NCI-H1417 treated with DMSO at 0.1 percent for 48 hours (cell line): ENCODE measurements around the gene KLHL29.

Experiments
- DNase-seq: peaks from one replicate; lab custom pipeline; 2025; lab: John Stamatoyannopoulos, UW

KLHL29 gene

GRCh38 chr2:23616630-23617029 is 231.7 kb downstream of the KLHL29 start:
- no peak for DNase-seq

- DNase-seq = no peak
Measured at GRCh38 chr2:23617167-23617810, 232.3 kb downstream of the KLHL29 start.

GRCh38 chr2:23617811-23618215 is 232.8 kb downstream of the KLHL29 start:
- no peak for DNase-seq

DNA sequence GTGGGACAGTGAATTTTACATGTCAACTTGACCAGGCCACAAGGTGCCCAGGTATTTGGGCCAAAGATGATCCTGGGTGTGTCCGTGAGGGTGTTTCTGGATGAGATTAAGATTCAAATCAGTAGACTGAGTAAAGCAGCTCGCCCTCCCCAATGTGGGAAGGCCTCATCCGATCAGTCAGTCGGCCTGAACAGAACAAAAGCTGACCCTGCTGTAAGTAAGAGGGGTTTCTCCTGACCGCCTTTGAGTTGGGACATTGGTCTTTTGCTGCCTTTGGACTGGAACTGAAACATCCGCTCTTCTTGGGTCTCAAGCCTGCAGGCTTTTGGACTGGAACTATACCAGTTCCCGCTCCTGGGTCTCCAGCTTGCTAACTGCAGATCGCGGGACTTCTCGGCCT is 233.3 kb downstream of the KLHL29 start:
- no peak for DNase-seq

DNA sequence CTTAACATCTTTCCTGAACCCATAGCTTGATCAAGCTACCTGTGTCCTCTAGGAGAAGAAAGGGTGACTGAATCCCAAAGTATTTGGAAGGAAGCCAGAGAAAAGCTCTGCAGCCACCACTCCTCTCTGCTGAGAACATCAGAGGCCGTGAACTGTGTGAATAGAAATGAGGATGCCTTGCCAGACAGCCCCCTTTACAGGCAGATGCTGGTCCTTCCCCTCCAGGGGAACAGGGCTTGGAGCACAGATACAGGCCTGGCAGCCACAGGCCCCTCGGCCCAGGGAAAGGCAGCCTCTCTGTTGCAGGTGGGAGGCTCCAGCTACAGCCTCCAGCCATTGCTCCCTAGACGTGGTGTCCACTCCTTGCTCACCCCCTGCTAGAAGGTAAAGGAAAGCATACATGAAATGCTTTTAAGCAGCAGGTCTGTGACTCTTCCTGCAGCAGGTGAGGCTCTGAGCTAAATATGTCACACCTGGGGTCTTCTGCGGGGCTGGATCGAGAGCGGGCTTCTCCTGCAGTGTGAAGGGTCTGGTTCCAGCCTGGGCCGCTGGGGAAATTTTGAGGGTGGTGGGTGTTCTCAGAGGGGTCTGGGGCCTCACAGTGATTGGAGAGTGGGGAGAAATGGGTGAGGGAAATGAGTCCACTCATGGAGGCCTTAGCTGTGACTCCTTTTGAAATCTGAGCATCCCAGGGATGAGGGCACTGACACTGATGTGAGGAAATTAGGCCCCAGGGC is 234.0 kb downstream of the KLHL29 start:
- DNase-seq = no peak

- DNase-seq = no peak
Measured at GRCh38 chr2:23619941-23620340, 235.0 kb downstream of the KLHL29 start.

GRCh38 chr2:23620841-23621341 is 235.9 kb downstream of the KLHL29 start:
- no peak for DNase-seq

DNA sequence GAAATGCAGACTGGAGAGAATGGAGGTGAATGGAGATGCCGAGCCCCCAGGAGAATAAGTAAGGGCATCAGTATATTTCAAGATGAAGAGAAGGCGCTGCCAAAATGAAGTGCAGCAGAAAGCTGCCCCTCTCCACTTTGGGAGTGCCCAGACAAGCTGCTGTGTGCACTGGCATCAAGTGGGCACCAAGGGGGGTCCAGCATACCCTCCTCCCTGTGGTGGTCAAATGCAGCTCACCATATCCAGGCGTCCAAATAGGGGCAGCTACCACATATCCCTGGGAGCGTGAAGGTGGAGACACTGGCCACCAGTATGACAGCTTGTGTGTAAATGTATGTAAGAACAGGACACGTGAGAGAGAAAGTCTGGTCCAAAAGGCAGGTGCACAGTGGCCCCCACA is 236.6 kb downstream of the KLHL29 start:
- DNase-seq = no peak

DNA sequence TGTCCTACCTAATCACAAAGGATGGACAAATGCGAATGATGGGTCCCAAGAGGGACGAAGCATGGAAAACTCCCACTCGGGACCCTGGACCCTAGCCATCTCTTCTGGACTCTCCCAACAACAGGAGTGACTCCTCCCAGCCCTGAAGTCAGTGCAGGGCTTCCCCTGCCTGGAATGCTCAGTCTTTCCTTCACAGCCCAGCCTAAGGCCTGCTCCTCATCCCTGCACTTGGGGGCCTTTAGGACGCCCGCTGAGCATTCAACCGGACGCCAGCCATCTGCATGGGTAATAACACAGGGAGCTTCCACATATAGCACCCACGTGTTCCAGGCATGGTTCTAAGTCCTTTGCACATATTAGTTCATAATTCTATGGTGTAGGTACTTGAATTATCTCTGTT is 237.5 kb downstream of the KLHL29 start:
- DNase-seq = no peak

GRCh38 chr2:23622966-23623675 is 238.1 kb downstream of the KLHL29 start:
- DNase-seq = no peak

DNA sequence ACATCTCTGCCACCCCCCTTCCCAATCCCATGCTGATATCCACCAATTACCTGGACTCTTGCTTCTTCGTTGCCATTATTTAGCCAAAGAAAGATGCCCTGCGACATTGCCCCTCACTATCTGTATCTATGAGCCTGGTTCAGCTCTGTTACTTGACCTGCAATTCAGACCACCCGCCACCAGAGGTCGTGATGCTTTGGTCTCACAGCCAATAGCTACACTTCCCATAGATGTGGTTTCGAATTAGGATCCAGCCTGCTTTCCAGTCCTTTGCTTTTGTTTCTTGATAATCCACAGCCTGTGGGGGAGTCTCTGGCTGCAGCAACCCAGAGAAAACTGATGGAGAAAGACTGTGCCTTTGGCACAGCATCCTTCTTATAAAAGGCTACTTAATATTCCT is 239.4 kb downstream of the KLHL29 start:
- DNase-seq = no peak

GRCh38 chr2:23624915-23625314 is 239.9 kb downstream of the KLHL29 start:
- DNase-seq = no peak

- DNase-seq = no peak
Measured at GRCh38 chr2:23625726-23626125, 240.7 kb downstream of the KLHL29 start.

DNA sequence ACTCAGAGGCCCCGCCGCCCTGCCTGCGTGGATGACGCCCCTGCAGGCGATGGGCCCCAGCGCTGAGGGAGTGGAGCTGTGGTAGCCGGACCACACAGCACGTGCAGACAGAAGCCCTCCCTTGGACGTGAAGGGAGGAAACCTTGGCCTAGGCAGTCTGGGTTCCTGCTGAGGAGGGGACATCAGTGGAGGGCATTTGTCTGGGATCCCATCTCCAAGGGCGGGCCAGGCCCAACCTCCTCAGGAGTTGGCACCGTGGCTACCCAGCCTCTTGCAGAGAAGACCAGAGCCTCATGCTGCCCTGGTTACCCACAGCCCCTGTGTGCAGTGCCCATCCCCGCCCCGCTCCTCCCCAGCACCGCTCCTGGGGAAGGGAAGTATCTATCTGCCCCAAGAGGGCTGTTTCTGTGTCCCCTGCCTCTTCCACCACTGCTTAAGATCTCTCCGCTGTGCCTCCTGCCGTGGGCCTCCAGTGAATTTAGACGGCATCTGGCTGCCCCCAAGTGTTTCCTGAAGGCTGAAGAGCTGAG is 241.8 kb downstream of the KLHL29 start:
- DNase-seq = no peak

DNA sequence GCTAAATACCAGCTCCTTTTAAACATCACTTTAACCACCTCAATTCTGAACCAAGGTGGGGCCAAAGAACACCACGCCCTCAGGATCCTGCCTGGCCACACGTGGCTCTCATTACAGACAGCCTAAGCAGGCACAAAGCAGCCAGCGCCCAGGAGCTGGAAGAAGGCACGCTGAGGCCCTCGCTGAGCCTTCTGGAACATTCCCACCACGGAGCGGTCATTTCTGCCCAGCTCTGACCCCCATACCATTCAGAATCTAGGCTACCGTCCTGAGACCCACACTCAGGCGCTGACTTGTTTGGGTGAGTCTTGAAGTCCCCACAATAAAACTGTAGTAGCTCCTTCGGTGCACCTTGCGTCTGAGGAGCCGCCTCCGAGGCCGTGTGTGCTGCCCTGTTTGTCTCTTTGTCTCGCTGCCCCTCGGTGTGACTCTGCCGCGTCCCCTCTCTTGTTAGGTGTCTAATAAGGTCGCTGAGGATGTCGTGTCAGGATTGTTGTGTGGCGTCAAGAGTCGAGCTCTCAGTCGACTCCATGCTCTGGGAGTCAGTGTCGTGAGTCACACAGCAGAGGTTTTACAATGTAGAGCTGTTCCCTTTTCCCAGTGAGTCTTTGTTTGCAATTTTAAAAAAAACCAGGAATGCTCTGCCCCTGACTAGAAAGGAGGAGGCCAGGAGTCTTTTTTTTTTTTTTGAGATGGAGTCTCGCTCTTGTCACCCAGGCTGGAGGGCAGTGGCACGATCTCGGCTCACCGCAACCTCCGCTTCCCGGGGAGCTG is 242.4 kb downstream of the KLHL29 start:
- DNase-seq = no peak

DNA sequence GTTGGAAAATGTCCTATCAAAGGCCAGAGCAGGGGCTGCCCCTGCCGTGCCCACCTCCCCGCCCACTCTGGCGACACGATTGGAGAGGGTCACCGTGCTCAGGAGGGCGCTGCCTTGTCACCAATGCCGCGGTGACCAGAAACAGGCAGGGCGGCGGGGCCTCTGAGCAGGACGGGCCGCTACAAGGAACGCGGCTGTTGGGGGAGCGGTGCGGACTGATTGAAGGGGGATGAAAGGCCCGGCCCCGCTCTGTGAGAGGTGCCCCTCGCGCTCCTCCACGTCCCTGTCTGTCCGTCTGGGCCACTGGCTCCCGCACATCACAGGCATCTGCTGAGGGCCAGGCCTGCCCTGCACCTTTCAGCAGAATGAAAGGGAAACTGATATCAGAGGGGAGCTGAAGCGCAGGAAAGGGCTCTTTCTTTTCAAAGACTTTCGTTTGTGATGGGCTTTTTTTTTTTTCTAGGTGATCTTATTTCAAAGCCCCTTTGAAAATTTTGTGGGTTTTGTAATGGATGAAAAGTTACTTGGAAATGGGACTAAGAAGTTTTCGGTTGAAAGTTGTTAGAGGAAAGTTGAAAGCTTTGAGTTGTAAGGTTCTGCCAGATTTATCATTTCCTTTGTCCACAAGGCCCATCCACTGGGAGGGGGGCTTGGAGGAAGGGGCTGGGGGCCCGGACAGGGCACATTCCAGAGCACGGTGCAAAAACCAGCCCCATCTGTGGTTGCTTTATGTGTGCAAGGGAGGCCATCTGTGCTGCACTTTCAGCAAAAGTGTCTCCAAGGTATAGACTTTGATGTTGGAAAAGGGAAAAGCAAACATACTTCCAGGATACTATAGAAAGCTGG is 244.2 kb downstream of the KLHL29 start:
- no peak for DNase-seq

- no peak for DNase-seq
Measured at GRCh38 chr2:23629772-23630480, 244.9 kb downstream of the KLHL29 start.

DNA sequence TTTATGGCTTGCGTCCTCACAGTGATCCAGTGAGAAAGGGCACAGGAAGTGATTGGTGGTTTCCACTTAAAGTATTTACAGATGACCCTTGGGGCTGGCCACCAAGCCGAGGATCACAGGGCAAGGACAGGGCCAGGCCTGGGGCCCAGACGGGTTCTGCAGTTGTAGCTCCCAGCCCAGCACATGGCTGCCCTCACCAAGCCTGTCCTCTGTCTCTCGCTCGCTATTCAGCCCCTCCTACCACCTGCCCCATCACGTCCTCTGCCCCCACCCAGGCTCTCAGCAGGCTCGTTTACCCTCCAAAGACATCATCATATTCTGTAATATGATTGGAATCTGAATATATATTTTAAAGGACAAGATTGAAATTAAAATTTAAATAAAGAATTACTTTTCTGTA is 246.0 kb downstream of the KLHL29 start:
- no peak for DNase-seq

- DNase-seq = no peak
Measured at GRCh38 chr2:23631389-23631788, 246.4 kb downstream of the KLHL29 start.

- no peak for DNase-seq
Measured at GRCh38 chr2:23632386-23632785, 247.4 kb downstream of the KLHL29 start.
